NB4 (cell line): Measurements from ENCODE around the gene EBF3.

Experiments used
- POLR2A ChIP-seq: IDR thresholded peaks from 2 replicates; pipeline ENCODE4 v1.6.1; 2011; ENCODE audit warnings: mild to moderate bottlenecking; ENCODE audit not compliant: insufficient read length; ENCODE audit errors: extremely low read depth
- TF ChIP-seq, protein P1 (sequence below): IDR thresholded peaks from one replicate; pipeline ENCODE4 v1.5.1; 2012; ENCODE audit warnings: low read depth, low read length
- TF ChIP-seq, protein P2 (sequence below): IDR thresholded peaks from 2 replicates; pipeline ENCODE4 v1.6.1; 2011; ENCODE audit warnings: low read depth, low read length

DNA sequence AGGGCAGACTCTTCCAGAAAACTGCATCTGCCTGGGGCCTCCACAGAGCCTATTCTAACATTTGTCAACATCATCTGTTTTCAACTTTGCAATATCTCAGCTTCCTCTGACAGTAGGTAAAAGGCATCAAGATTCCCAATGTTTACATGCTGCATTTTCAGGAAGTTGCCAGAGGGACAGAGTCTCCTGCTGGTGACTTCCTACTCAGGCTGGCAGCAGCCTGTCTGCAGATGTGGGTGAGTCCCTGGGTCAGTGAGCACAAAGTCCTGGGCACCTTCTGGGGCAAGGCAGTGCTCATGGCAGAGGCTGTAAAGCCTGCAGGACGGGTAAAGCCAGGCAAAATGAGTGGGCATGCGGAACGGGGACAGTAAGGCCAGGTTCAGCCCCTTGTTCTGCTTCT lies 69.4 kb downstream of the EBF3 start:
- TF ChIP-seq, protein P1, sequence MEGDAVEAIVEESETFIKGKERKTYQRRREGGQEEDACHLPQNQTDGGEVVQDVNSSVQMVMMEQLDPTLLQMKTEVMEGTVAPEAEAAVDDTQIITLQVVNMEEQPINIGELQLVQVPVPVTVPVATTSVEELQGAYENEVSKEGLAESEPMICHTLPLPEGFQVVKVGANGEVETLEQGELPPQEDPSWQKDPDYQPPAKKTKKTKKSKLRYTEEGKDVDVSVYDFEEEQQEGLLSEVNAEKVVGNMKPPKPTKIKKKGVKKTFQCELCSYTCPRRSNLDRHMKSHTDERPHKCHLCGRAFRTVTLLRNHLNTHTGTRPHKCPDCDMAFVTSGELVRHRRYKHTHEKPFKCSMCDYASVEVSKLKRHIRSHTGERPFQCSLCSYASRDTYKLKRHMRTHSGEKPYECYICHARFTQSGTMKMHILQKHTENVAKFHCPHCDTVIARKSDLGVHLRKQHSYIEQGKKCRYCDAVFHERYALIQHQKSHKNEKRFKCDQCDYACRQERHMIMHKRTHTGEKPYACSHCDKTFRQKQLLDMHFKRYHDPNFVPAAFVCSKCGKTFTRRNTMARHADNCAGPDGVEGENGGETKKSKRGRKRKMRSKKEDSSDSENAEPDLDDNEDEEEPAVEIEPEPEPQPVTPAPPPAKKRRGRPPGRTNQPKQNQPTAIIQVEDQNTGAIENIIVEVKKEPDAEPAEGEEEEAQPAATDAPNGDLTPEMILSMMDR, result no peak
- no peak for TF ChIP-seq POLR2A
- TF ChIP-seq, protein P2, sequence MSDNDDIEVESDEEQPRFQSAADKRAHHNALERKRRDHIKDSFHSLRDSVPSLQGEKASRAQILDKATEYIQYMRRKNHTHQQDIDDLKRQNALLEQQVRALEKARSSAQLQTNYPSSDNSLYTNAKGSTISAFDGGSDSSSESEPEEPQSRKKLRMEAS, result no peak
